Effector memory CD8-positive, alpha-beta T cell (primary cell): ENCODE results near the gene TXNL4B.
"Not testable (repeated sequence)": the region's sequence is repeated elsewhere in the genome, so short reads cannot be mapped to it uniquely, and the experiment has no call there.

ENCODE experiments used
- ATAC-seq: fragments of 150-1000 bp; cut with Tn5 transposase; replicated peaks from 2 replicates; pipeline ENCODE4 v1.10.0; 2021; ENCODE audit warnings: mild to moderate bottlenecking, moderate library complexity
- DNase-seq, 3 experiments: peaks; one replicate each; pipeline ENCODE4 v3.0.0; 2021
- H3K27ac Mint-ChIP-seq, 2 donors: one replicate each; pipeline ENCODE4 v1.8.0; 2022; ENCODE audit warnings: mild to moderate bottlenecking in 2 of 2, mixed read lengths in 2 of 2, moderate library complexity in 2 of 2
- H3K27me3 Mint-ChIP-seq, 2 donors: one replicate each; pipeline ENCODE4 v1.8.0; 2022; ENCODE audit warnings: mixed read lengths in 2 of 2
- H3K36me3 Mint-ChIP-seq: one replicate; pipeline ENCODE4 v1.8.0; 2022; ENCODE audit warnings: mild to moderate bottlenecking, moderate library complexity, mixed read lengths; ENCODE audit not compliant: insufficient read depth
- H3K4me1 Mint-ChIP-seq, 2 donors: one replicate each; pipeline ENCODE4 v1.8.0; 2022; ENCODE audit warnings: low read depth in 2 of 2, mixed read lengths in 2 of 2
- H3K4me3 Mint-ChIP-seq, 2 donors: one replicate each; pipeline ENCODE4 v1.8.0; 2022; ENCODE audit warnings: mild to moderate bottlenecking in 2 of 2, mixed read lengths in 2 of 2, moderate library complexity in 2 of 2
- H3K9me3 Mint-ChIP-seq, 2 donors: one replicate each; pipeline ENCODE4 v1.8.0; 2022; ENCODE audit warnings: mixed read lengths in 2 of 2

TXNL4B gene

DNA sequence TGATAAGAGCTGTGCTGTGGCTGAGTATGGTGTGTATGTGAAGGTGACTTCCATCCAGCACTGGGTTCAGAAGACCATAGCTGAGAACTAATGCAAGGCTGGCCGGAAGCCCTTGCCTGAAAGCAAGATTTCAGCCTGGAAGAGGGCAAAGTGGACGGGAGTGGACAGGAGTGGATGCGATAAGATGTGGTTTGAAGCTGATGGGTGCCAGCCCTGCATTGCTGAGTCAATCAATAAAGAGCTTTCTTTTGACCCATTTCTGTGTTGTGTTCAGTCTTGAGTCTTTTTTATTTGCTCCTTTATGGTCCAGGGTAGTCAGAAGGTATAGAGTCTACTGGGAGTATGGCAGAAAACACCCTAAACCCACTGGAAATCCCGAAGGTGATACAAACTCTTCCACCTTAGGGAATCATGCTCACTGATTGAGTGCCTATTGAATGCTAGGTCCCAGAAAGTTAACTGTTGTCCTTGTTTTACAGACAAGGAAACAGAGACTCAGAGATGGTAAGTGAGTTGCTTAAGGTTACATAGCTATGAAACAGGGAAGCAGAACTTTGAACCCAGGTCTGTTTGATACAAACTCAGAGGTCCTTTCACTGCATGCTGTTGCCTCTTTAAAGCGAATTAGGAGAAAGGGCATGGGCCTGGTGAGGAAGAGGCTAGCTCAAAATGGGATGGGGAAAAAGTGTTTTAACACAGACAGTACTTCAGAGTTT lies 16.3 kb downstream of the TXNL4B start:
- H3K4me3 Mint-ChIP-seq, DNase-seq, H3K27ac Mint-ChIP-seq, ATAC-seq, H3K27me3 Mint-ChIP-seq, H3K9me3 Mint-ChIP-seq, H3K36me3 Mint-ChIP-seq, H3K4me1 Mint-ChIP-seq: not testable (repeated sequence)

GRCh38 chr16:72075067-72075466 lies 18.4 kb downstream of the TXNL4B start:
- H3K9me3 Mint-ChIP-seq, H3K36me3 Mint-ChIP-seq, ATAC-seq, H3K4me1 Mint-ChIP-seq, DNase-seq, H3K27ac Mint-ChIP-seq, H3K27me3 Mint-ChIP-seq, H3K4me3 Mint-ChIP-seq: not testable (repeated sequence)

DNA sequence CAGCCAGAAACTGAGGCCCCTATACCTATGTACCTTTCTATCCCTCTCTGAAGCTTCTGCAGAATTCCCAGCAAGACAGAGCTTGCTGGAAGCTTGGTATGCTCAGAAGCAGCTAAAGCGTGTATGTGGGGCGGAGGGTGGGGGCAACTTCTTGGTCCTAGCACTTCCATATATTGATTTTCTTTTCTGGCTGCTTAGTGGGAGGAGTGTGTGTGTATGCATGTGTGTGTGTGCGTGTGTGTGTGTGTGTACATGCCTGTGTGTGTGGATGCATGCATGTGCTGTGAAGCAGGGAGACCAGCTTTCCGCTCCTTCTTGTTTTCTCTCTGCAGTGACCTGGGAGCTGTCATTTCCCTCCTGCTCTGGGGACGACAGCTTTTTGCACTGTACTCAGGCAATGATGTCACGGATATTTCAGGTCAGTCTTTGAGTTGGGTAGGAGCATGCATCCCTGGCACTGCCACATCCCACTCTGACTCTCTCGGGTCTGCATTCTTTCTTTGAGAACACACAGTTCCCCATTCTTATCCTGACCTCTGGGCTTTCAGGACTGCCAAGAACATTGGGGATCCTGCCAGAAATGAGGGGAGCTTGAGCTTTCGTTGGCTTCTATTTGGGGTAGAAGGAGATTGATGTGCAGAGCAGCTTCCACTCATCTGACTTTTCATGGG lies 19.7 kb downstream of the TXNL4B start:
- Mint-ChIP-seq H3K36me3 (no peaks in the 10 kb centered on the region), H3K27me3 (no peaks in the 10 kb centered on the region), H3K4me1 (no peaks in the 10 kb centered on the region), H3K4me3 (no peak overlapping the region), H3K27ac (no peak overlapping the region), H3K9me3 (no peaks in the 10 kb centered on the region)
- no peak for ATAC-seq
- DNase-seq: no peak

- ATAC-seq (no peak), DNase-seq (no peak)
- Mint-ChIP-seq H3K9me3 (no peaks in the 10 kb centered on the region), H3K4me3 (no peak overlapping the region), H3K27ac (no peak overlapping the region), H3K27me3 (no peaks in the 10 kb centered on the region), H3K36me3 (no peaks in the 10 kb centered on the region), H3K4me1 (no peaks in the 10 kb centered on the region)
These were observed 20.7 kb downstream of the TXNL4B start for GRCh38 chr16:72072514-72073342.

- ATAC-seq: no peak
- no peaks in the 10 kb centered on the region for H3K36me3 Mint-ChIP-seq
- no peak overlapping the region for H3K27ac Mint-ChIP-seq
- no peaks in the 10 kb centered on the region for H3K9me3 Mint-ChIP-seq
- H3K27me3 Mint-ChIP-seq: no peaks in the 10 kb centered on the region
- peaks cover 0 to 3% of the 10 kb centered on the region in 2 donors for H3K4me1 Mint-ChIP-seq
- DNase-seq: no peak
- H3K4me3 Mint-ChIP-seq: no peak overlapping the region
These were observed 24.5 kb downstream of the TXNL4B start for GRCh38 chr16:72068930-72069329.

- Mint-ChIP-seq H3K27me3 (no peaks in the 10 kb centered on the region), H3K4me3 (no peak overlapping the region), H3K27ac (peak overlapping the region; percentile 9 to 22), H3K4me1 (peaks cover 0 to 3% of the 10 kb centered on the region in 2 donors), H3K9me3 (no peaks in the 10 kb centered on the region), H3K36me3 (no peaks in the 10 kb centered on the region)
- ATAC-seq: no peak
- DNase-seq: peak in 1 of 3 experiments; percentile 5
These were observed 26.7 kb downstream of the TXNL4B start for GRCh38 chr16:72066747-72067146.

DNA sequence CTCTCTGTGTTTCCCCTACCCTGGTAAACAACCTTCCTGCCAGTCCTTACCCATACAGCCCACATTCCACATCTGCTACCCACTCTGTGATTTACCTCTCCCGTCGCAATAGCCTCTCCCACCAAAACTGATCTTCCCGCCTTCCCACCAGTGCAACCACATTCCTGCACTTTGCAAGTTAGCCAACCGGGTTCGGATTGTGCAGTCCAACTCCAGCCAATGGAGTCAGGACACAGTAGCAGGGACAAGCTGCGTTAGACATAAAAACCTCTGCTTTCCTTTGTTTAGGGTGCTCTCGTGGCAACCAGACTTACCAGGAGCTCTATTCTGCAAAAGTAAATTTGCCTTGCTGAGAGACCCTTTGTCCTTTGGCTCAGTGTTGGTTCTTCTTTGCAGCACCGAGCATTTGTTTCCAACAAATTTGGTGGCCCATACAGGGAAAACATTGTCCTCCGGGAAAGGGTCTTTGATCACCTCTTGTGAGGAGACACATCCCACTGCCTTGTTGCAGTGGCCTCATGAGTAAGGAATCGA lies 29.0 kb downstream of the TXNL4B start:
- H3K27me3 Mint-ChIP-seq: no peaks in the 10 kb centered on the region
- H3K9me3 Mint-ChIP-seq: no peaks in the 10 kb centered on the region
- H3K27ac Mint-ChIP-seq: no peak overlapping the region
- H3K36me3 Mint-ChIP-seq: no peaks in the 10 kb centered on the region
- no peak for ATAC-seq
- H3K4me3 Mint-ChIP-seq: no peak overlapping the region
- H3K4me1 Mint-ChIP-seq: peaks cover 0 to 3% of the 10 kb centered on the region in 2 donors
- no peak for DNase-seq

GRCh38 chr16:72061564-72061963 lies 31.9 kb downstream of the TXNL4B start:
- H3K4me3 Mint-ChIP-seq: no peak overlapping the region
- H3K27ac Mint-ChIP-seq: no peak overlapping the region
- no peak for DNase-seq
- H3K36me3 Mint-ChIP-seq: no peaks in the 10 kb centered on the region
- H3K4me1 Mint-ChIP-seq: no peaks in the 10 kb centered on the region
- no peaks in the 10 kb centered on the region for H3K9me3 Mint-ChIP-seq
- no peaks in the 10 kb centered on the region for H3K27me3 Mint-ChIP-seq
- ATAC-seq: no peak

DNA sequence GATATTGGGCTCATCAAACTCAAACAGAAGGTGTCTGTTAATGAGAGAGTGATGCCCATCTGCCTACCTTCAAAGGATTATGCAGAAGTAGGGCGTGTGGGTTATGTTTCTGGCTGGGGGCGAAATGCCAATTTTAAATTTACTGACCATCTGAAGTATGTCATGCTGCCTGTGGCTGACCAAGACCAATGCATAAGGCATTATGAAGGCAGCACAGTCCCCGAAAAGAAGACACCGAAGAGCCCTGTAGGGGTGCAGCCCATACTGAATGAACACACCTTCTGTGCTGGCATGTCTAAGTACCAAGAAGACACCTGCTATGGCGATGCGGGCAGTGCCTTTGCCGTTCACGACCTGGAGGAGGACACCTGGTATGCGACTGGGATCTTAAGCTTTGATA lies 33.0 kb downstream of the TXNL4B start:
- H3K9me3 Mint-ChIP-seq: no peaks in the 10 kb centered on the region
- H3K27me3 Mint-ChIP-seq: no peaks in the 10 kb centered on the region
- no peak for DNase-seq
- no peak overlapping the region for H3K4me3 Mint-ChIP-seq
- no peaks in the 10 kb centered on the region for H3K36me3 Mint-ChIP-seq
- ATAC-seq: no peak
- H3K27ac Mint-ChIP-seq: no peak overlapping the region
- no peaks in the 10 kb centered on the region for H3K4me1 Mint-ChIP-seq

GRCh38 chr16:72059060-72059459 lies 34.4 kb downstream of the TXNL4B start:
- not testable (repeated sequence) for H3K27me3 Mint-ChIP-seq, H3K4me3 Mint-ChIP-seq, H3K27ac Mint-ChIP-seq, H3K4me1 Mint-ChIP-seq, DNase-seq, H3K36me3 Mint-ChIP-seq, ATAC-seq, H3K9me3 Mint-ChIP-seq

GRCh38 chr16:72057313-72057712 lies 36.1 kb downstream of the TXNL4B start:
- not testable (repeated sequence) for H3K36me3 Mint-ChIP-seq, DNase-seq, H3K9me3 Mint-ChIP-seq, H3K4me3 Mint-ChIP-seq, ATAC-seq, H3K27ac Mint-ChIP-seq, H3K27me3 Mint-ChIP-seq, H3K4me1 Mint-ChIP-seq

- no peak for DNase-seq
- Mint-ChIP-seq H3K9me3 (no peaks in the 10 kb centered on the region), H3K4me1 (no peaks in the 10 kb centered on the region), H3K4me3 (no peak overlapping the region), H3K36me3 (no peaks in the 10 kb centered on the region), H3K27me3 (no peaks in the 10 kb centered on the region), H3K27ac (no peak overlapping the region)
- no peak for ATAC-seq
These were observed 37.5 kb downstream of the TXNL4B start for GRCh38 chr16:72055911-72056310.

- H3K9me3 Mint-ChIP-seq, H3K4me3 Mint-ChIP-seq, H3K36me3 Mint-ChIP-seq, ATAC-seq, H3K27me3 Mint-ChIP-seq, H3K27ac Mint-ChIP-seq, H3K4me1 Mint-ChIP-seq, DNase-seq: not testable (repeated sequence)
These were observed 39.1 kb downstream of the TXNL4B start, which contains the start of gene HP for GRCh38 chr16:72054254-72054847. Gene HP (plus strand): TSS chr16:72054505. CDS start chr16:72054653, 148 bp downstream.
